Measurements from ENCODE around the gene MAP1A. TPM values are rescaled to one million over a fixed set of nuclear protein-coding genes. Genes with fewer than 3 reads are reported as not detected.

MAP1A gene
- total RNA-seq, 1 experiment from 2014 or later, result 0.05 TPM

DNA sequence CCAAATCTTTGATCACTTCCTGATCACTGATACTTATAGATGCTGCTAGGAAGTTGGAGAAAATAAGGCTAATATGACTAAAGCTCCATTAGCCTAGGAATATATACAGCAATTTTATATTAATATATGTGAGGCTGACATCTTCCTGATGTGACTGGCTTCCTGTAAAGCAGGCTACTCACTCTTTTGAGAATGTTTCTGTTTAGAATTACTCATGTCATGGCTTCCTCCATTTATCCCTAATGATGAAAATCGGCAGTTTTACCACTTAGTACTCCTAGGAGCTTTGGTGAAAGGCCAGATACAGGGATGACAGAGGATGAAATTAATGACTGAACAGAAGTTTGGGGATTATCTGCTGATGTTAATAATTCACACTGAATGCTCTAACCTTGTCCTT lies 3.9 kb upstream of the MAP1A start:
- H3K9me3 Mint-ChIP-seq (ENCODE audit: low read depth, unreplicated experiment), result no peaks in the 10 kb centered on the region
- DNase-seq, result no peak
- H3K27me3 Mint-ChIP-seq (ENCODE audit: unreplicated experiment), result peaks cover 48% of the 10 kb centered on the region
- TF ChIP-seq CTCF (IDR thresholded peaks at IDR 0.05; ENCODE audit: unreplicated experiment), result no peak
- peaks cover 10% of the 10 kb centered on the region for H3K4me1 Mint-ChIP-seq (ENCODE audit: low read depth, unreplicated experiment)
- peaks cover 16% of the 10 kb centered on the region for H3K36me3 Mint-ChIP-seq (ENCODE audit: insufficient read depth, unreplicated experiment)
- BruUV-seq (replicated peaks), result no TSS peak
- CTCF ChIA-PET, result interaction anchor here (1.2 kb wide), 1 partner anchor 14 kb away, joined by 3 read pairs; no protein-coding TSS in a partner anchor
- H3K4me3 Mint-ChIP-seq (ENCODE audit: low read depth, unreplicated experiment), result no peak overlapping the region
- H3K27ac Mint-ChIP-seq (ENCODE audit: unreplicated experiment), result no peak overlapping the region
- intact Hi-C loops (cut with micrococcal nuclease; ENCODE audit: unreplicated experiment), result no loop called here

DNA sequence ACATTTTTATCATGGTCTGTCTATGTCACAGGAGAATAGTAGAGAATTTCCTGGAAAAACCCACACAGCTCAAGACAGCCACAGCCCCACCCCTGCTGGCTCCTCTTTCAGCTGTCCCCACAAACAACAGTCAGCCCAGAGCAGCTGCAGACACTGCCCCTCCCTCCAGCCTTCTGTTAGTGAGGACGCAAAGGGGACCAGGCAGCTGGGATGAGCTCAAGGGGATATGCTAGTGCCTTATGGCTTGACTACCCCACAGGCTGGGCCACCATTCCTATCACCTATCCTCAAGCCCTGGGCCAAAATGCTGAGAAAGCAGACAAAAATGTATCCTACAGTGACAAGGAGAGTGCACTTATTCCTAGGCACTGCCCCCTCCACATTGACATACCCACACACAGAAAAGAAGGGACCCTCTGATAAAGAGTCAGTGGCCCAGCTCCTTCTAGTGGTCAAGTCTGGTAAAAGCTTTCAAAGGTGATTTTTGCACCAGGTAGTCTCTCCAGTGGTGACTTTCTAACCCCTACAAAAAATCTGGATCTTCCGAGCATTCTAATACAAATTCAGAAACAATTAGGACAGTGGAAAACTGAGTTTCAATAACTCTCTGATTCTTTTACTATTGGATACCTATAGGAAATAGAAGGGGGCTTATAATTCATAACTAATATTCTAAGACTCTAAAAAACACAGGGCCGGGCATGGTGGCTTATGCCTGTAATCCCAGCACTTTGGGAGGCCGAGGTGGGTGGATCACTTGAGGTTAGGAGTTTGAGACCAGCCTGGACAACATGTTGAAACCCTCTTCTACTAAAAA lies 3.0 kb upstream of the MAP1A start:
- Mint-ChIP-seq H3K27ac (ENCODE audit: unreplicated experiment) (no peak overlapping the region), H3K9me3 (ENCODE audit: low read depth, unreplicated experiment) (no peaks in the 10 kb centered on the region), H3K36me3 (ENCODE audit: insufficient read depth, unreplicated experiment) (peaks cover 16% of the 10 kb centered on the region), H3K4me1 (ENCODE audit: low read depth, unreplicated experiment) (peaks cover 10% of the 10 kb centered on the region), H3K4me3 (ENCODE audit: low read depth, unreplicated experiment) (no peak overlapping the region), H3K27me3 (ENCODE audit: unreplicated experiment) (peaks cover 57% of the 10 kb centered on the region)
- peak; percentile 23 for TF ChIP-seq CTCF (IDR thresholded peaks at IDR 0.05; ENCODE audit: unreplicated experiment)
- peak; percentile 11 for DNase-seq
- intact Hi-C loops (cut with micrococcal nuclease; ENCODE audit: unreplicated experiment), result no loop called here
- CTCF ChIA-PET, result interaction anchor here (1.1 to 1.9 kb wide), 3 partner anchors 13 to 74 kb away, joined by 3 to 5 read pairs (median 4); no protein-coding TSS in a partner anchor
- no TSS peak for BruUV-seq (replicated peaks)

- peaks cover 10% of the 10 kb centered on the region for H3K4me1 Mint-ChIP-seq (ENCODE audit: low read depth, unreplicated experiment)
- no peaks in the 10 kb centered on the region for H3K9me3 Mint-ChIP-seq (ENCODE audit: low read depth, unreplicated experiment)
- no TSS peak for BruUV-seq (replicated peaks)
- H3K4me3 Mint-ChIP-seq (ENCODE audit: low read depth, unreplicated experiment), result no peak overlapping the region
- TF ChIP-seq CTCF (IDR thresholded peaks at IDR 0.05; ENCODE audit: unreplicated experiment), result no peak
- intact Hi-C loops (cut with micrococcal nuclease; ENCODE audit: unreplicated experiment), result no loop called here
- DNase-seq, result no peak
- H3K27ac Mint-ChIP-seq (ENCODE audit: unreplicated experiment), result no peak overlapping the region
- CTCF ChIA-PET, result interaction anchor here (1.9 kb wide), 1 partner anchor 22 kb away, joined by 5 read pairs; no protein-coding TSS in a partner anchor
- peaks cover 65% of the 10 kb centered on the region for H3K27me3 Mint-ChIP-seq (ENCODE audit: unreplicated experiment)
- peaks cover 9% of the 10 kb centered on the region for H3K36me3 Mint-ChIP-seq (ENCODE audit: insufficient read depth, unreplicated experiment)
Observed at GRCh38 chr15:43515741-43516140, 1.7 kb upstream of the MAP1A start.

GRCh38 chr15:43516185-43516584 lies 1.2 kb upstream of the MAP1A start:
- Mint-ChIP-seq H3K9me3 (ENCODE audit: low read depth, unreplicated experiment) (no peaks in the 10 kb centered on the region), H3K36me3 (ENCODE audit: insufficient read depth, unreplicated experiment) (peaks cover 5% of the 10 kb centered on the region), H3K27me3 (ENCODE audit: unreplicated experiment) (peaks cover 65% of the 10 kb centered on the region), H3K4me3 (ENCODE audit: low read depth, unreplicated experiment) (no peak overlapping the region), H3K27ac (ENCODE audit: unreplicated experiment) (no peak overlapping the region), H3K4me1 (ENCODE audit: low read depth, unreplicated experiment) (peaks cover 7% of the 10 kb centered on the region)
- intact Hi-C loops (cut with micrococcal nuclease; ENCODE audit: unreplicated experiment), result no loop called here
- TF ChIP-seq CTCF (IDR thresholded peaks at IDR 0.05; ENCODE audit: unreplicated experiment), result no peak
- CTCF ChIA-PET, result no interaction called here
- BruUV-seq (replicated peaks), result no TSS peak
- no peak for DNase-seq
